K562 (cell line): ENCODE results near the gene SF3B3. TPM values are rescaled to one million over a fixed set of nuclear protein-coding genes. Genes with fewer than 3 reads are reported as not detected.

Experiments
- ATAC-seq: fragments of 200-7000 bp; cut with Tn5 transposase; 3 replicates; pipeline ENCODE4 v1.9.1; 2020; ENCODE audit warnings: moderate library complexity
- BruUV-seq: library from RNA; stranded (reverse); fragments of 400-500 nt; replicated peaks from 2 replicates; lab custom pipeline; 2021; lab: Mats Ljungman, UMichigan
- CTCF ChIA-PET: fragments of 300-600 bp; formaldehyde crosslinking; extraction: SDS; loops from one replicate; lab custom pipeline; 2021; ENCODE audit warnings: low intra/inter-chr PET ratio; lab: Yijun Ruan, JAX
- POLR2A ChIA-PET: fragments of 300-600, 350-650 bp; sonication (Branson Sonifier 250); formaldehyde crosslinking; extraction: SDS; loops from one replicate; lab custom pipeline; 2021; ENCODE audit warnings: antibody characterized with exemption, inconsistent platforms; lab: Yijun Ruan, JAX
- DNase-seq, 4 experiments: peaks; one replicate each; pipeline versions ENCODE4 v3.0.0 to v3.0.0-alpha.2; 2011 to 2018; ENCODE audit warnings: low spot score in 3 of 4, mixed read lengths in 3 of 4; ENCODE audit errors: extremely low read depth in 1 of 4
- FAIRE-seq: peaks from 2 replicates; lab custom pipeline; 2011; peaks lifted over from hg19 to GRCh38; lab: Jason Lieb, UNC
- H2AFZ ChIP-seq: 2 replicates; pipeline ENCODE4 v1.6.0; 2011; ENCODE audit warnings: low read depth, low read length, control low read depth, inconsistent platforms
- H3K27ac ChIP-seq: fragments of 200-600 bp; 3 replicates; pipeline ENCODE4 v1.8.0; 2011; ENCODE audit warnings: low read depth, mild to moderate bottlenecking, control low read depth, inconsistent platforms, low read length, moderate library complexity, mixed read lengths; ENCODE audit errors: extremely low read depth
- H3K27me3 ChIP-seq, 2 experiments: fragments of 300-600 bp in 1 of 2; 2 replicates in 1 of 2; 3 replicates in 1 of 2; pipeline versions ENCODE4 v1.6.0 to v1.8.0; 2011; ENCODE audit warnings: inconsistent platforms in 2 of 2, low read length in 2 of 2, mild to moderate bottlenecking in 1 of 2, mixed read lengths in 1 of 2, moderate library complexity in 1 of 2; ENCODE audit not compliant: control insufficient read depth in 2 of 2, insufficient read depth in 2 of 2
- H3K36me3 ChIP-seq: fragments of 300-600 bp; 3 replicates; pipeline ENCODE4 v1.8.0; 2011; ENCODE audit warnings: mild to moderate bottlenecking, low read length, inconsistent platforms; ENCODE audit not compliant: control insufficient read depth, insufficient read depth
- H3K4me1 ChIP-seq, 2 experiments: fragments of 200-600 bp in 1 of 2; replicated peaks in 1 of 2; 2 replicates in 1 of 2; 3 replicates in 1 of 2; pipeline versions ENCODE4 v1.5.1 to v1.8.0; 2011; ENCODE audit warnings: inconsistent platforms in 2 of 2, low read length in 2 of 2, mild to moderate bottlenecking in 1 of 2, mixed read lengths in 1 of 2, moderate library complexity in 1 of 2; ENCODE audit not compliant: control insufficient read depth in 2 of 2, insufficient read depth in 2 of 2
- H3K4me2 ChIP-seq: 2 replicates; pipeline ENCODE4 v1.6.1; 2011; ENCODE audit warnings: low read length, control low read depth, inconsistent platforms, mixed read lengths; ENCODE audit not compliant: insufficient read depth
- H3K4me3 ChIP-seq: fragments of 200-600 bp; sonication (generic), shearing (Covaris generic); 2 replicates; pipeline ENCODE4 v1.5.1; 2016; ENCODE audit warnings: control low read depth, inconsistent platforms
- H3K79me2 ChIP-seq: fragments of 200-600 bp; 3 replicates; pipeline ENCODE4 v1.8.0; 2011; ENCODE audit warnings: low read length, inconsistent platforms; ENCODE audit not compliant: control insufficient read depth, insufficient read depth
- H3K9ac ChIP-seq, 2 experiments: 2 replicates each; pipeline versions ENCODE4 v1.6.0 to v1.6.1; 2011; ENCODE audit warnings: low read depth in 2 of 2, low read length in 2 of 2, control low read depth in 1 of 2, inconsistent platforms in 1 of 2, mild to moderate bottlenecking in 1 of 2, mixed read lengths in 1 of 2; ENCODE audit not compliant: insufficient read depth in 1 of 2
- H3K9me1 ChIP-seq: one replicate; pipeline ENCODE4 v1.6.0; 2011; ENCODE audit warnings: inconsistent platforms, mild to moderate bottlenecking, low read length, moderate library complexity; ENCODE audit not compliant: control insufficient read depth, insufficient read depth
- H3K9me3 ChIP-seq: replicated peaks from 2 replicates; pipeline ENCODE4 v1.5.1; 2011; ENCODE audit warnings: low read depth, low read length, inconsistent platforms; ENCODE audit not compliant: control insufficient read depth, insufficient read depth
- H4K20me1 ChIP-seq: replicated peaks from 2 replicates; pipeline ENCODE4 v1.6.1; 2011; ENCODE audit warnings: low read length, inconsistent platforms, mixed read lengths; ENCODE audit not compliant: control insufficient read depth, insufficient read depth
- ADNP ChIP-seq: fragments of 200-800 bp; sonication (Bioruptor generic); IDR thresholded peaks from 2 replicates; pipeline ENCODE4 v1.6.1; 2016; ENCODE audit warnings: missing genetic modification characterization, missing compliant biosample characterization
- BCOR ChIP-seq: fragments of 450-650 bp; IDR thresholded peaks from 2 replicates; pipeline ENCODE4 v1.6.1; 2016
- BRCA1 ChIP-seq, 2 experiments: fragments of 450-650 bp in 1 of 2; sonication (generic) in 1 of 2; formaldehyde crosslinking in 1 of 2; IDR thresholded peaks; 2 replicates each; pipeline versions ENCODE4 v1.5.0 to v1.6.1; 2017 to 2020; ENCODE audit warnings: mild to moderate bottlenecking in 1 of 2, missing genetic modification reagents in 1 of 2
- CREB1 ChIP-seq, 2 experiments: sonication (generic) in 1 of 2; formaldehyde crosslinking in 1 of 2; IDR thresholded peaks; 2 replicates each; pipeline versions ENCODE4 v1.6.1 to v1.8.0; 2012 to 2022; ENCODE audit warnings: inconsistent platforms in 1 of 2, mild to moderate bottlenecking in 1 of 2, missing genetic modification reagents in 1 of 2, moderate library complexity in 1 of 2
- EHMT2 ChIP-seq: fragments of 450-650 bp; IDR thresholded peaks from 2 replicates; pipeline ENCODE4 v1.6.1; 2018; ENCODE audit warnings: antibody characterized with exemption
- ELF1 ChIP-seq: fragments of 200-800 bp; sonication (Bioruptor generic); IDR thresholded peaks from 2 replicates; pipeline ENCODE4 v1.6.1; 2016; ENCODE audit warnings: missing genetic modification characterization, missing compliant biosample characterization
- KDM1A ChIP-seq, 2 experiments: fragments of 450-650 bp; IDR thresholded peaks; 2 replicates each; pipeline ENCODE4 v1.6.1; 2016; ENCODE audit warnings: mild to moderate bottlenecking in 2 of 2
- KLF16 ChIP-seq: IDR thresholded peaks from 2 replicates; pipeline ENCODE4 v1.6.1; 2016; ENCODE audit warnings: antibody characterized with exemption
- OTX1 ChIP-seq: fragments of 450-650 bp; formaldehyde crosslinking; IDR thresholded peaks from 2 replicates; pipeline ENCODE4 v1.4.0; 2022; ENCODE audit warnings: mild to moderate bottlenecking
- RBM25 ChIP-seq: fragments of 200-400 bp; formaldehyde crosslinking; IDR thresholded peaks from 2 replicates; pipeline ENCODE4 v1.6.1; 2018; ENCODE audit warnings: low read length, low read depth, moderate library complexity; ENCODE audit not compliant: severe bottlenecking
- RCOR1 ChIP-seq, 2 experiments: IDR thresholded peaks; 2 replicates each; pipeline ENCODE4 v1.6.1; 2012; ENCODE audit warnings: low read depth in 2 of 2, low read length in 2 of 2, borderline replicate concordance in 1 of 2, improper control_type of control experiment in 1 of 2
- STAT5A ChIP-seq: IDR thresholded peaks from 2 replicates; pipeline ENCODE4 v1.6.1; 2012; ENCODE audit warnings: low read length, inconsistent platforms, borderline replicate concordance
- ZNF121 ChIP-seq: sonication (generic); formaldehyde crosslinking; conservative IDR thresholded peaks from 2 replicates; pipeline ENCODE4 v1.8.0; 2022; ENCODE audit warnings: missing genetic modification reagents
- ZNF23 ChIP-seq: fragments of 250-450 bp; sonication (Bioruptor Pico); IDR thresholded peaks from 2 replicates; pipeline ENCODE4 v1.4.0; 2020; ENCODE audit warnings: mild to moderate bottlenecking
- ZNF232 ChIP-seq: sonication (generic); formaldehyde crosslinking; IDR thresholded peaks from 2 replicates; pipeline ENCODE4 v1.8.0; 2022; ENCODE audit warnings: mild to moderate bottlenecking, missing genetic modification reagents
- WGBS: fragments of 100-300 bp; shearing (Covaris generic); methylation state at CpG from one replicate; pipeline ENCODE4 v1.1.6; 2016; ENCODE audit warnings: low coverage, mixed read lengths; ENCODE audit not compliant: insufficient coverage; ENCODE audit errors: missing lambda C conversion rate; 5-methylcytosine and 5-hydroxymethylcytosine counted together
- in situ Hi-C: fragments of 300-500 bp; cut with MboI; formaldehyde crosslinking; loops from 4 replicates; pipeline ENCODE4 v1.15.0; 2018; ENCODE audit warnings: inconsistent platforms, mixed read lengths
- intact Hi-C: fragments of 100-400 bp; cut with micrococcal nuclease; formaldehyde crosslinking; loops from 2 replicates; pipeline ENCODE4 v1.14.2; 2022
- polyA plus RNA-seq, 8 experiments: library from polyadenylated mRNA; depleted of rRNA in 4 of 8; stranded (reverse) in 5 of 8; unstranded in 3 of 8; fragments of >200 nt; fragmentation: Nextera tagmentation in 2 of 8; fragmentation: Illumina TruSeq in 1 of 8; extraction: Ambion mirVana in 2 of 8; extraction: Trizol in 1 of 8; gene quantifications; 2 replicates each; pipeline versions ENCODE4 v1.2.1 to v1.2.3, GENCODE V29; 2011 to 2014; ENCODE audit warnings: inconsistent platforms in 1 of 8, missing spikeins in 1 of 8
- total RNA-seq, 7 experiments: library from RNA; depleted of rRNA in 6 of 7; stranded (reverse); fragments of >200 nt in 6 of 7; fragmentation: Illumina TruSeq in 2 of 7; extraction: Trizol in 2 of 7; gene quantifications; 2 replicates each; pipeline versions ENCODE4 v1.2.1 to v1.2.3, GENCODE V29; 2011 to 2021; ENCODE audit warnings: low replicate concordance in 1 of 7

Gene SF3B3
- total and polyA plus RNA-seq, 9 of the 15 experiments (the other 6 are each of a cell fraction or from before 2014, with no cell fraction given): 98.9 to 546 (median 221) TPM

DNA sequence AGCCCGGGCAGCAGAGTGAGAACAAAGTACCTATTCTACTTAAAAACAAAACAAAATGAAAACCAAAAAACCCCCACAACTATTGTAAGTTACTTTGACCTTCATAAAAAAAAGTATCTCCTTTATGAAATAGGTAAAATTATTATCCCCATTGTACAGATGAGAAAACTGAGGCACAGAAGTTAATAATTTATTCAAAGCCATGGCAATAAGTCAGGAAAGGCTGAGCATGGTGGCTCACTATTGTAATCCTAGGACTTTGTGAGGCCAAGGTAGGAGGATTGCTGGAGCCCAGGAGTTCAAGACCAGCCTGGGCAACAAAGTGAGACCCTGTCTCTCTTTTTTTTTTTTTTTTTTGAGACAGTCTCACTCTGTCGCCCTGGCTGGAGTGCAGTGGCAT lies 38.7 kb upstream of the SF3B3 start:
- no peaks in the 10 kb centered on the region; a peak in 1 of 5 replicates for H3K4me1 ChIP-seq
- no peak overlapping the region for H3K4me2 ChIP-seq
- no peak for ATAC-seq
- peaks cover 3% of the 10 kb centered on the region for H3K9me1 ChIP-seq
- no peak for DNase-seq
- no TSS peak for BruUV-seq
- peaks cover 52% of the 10 kb centered on the region; the same call in 2 of the 3 replicates for H3K36me3 ChIP-seq
- no peaks in the 10 kb centered on the region for H3K27me3 ChIP-seq
- CTCF ChIA-PET: no interaction called here
- no peak for FAIRE-seq
- H4K20me1 ChIP-seq: no peaks in the 10 kb centered on the region; the same call in 1 of the 2 replicates
- TF ChIP-seq RCOR1 (IDR thresholded peaks at IDR 0.05; ENCODE audit: borderline replicate concordance in 1 of 2, low read depth in 2 of 2, low read length in 2 of 2) (0 out of 4 replicates have a peak, but pooled peaks of 1 of the 2 experiments have one; percentile 13), CREB1 (IDR thresholded peaks at IDR 0.05) (no peak), CREB1 (CRISPR knock-in tag; IDR thresholded peaks at IDR 0.05) (no peak), KLF16 (no peak), OTX1 (no peak), ELF1 (tag) (no peak), ZNF121 (CRISPR knock-in tag) (peak; percentile 46; the same call in 1 of the 2 replicates), ZNF232 (no peak), BRCA1 (IDR thresholded peaks at IDR 0.05) (no peak), BRCA1 (CRISPR knock-in tag; IDR thresholded peaks at IDR 0.05) (no peak), STAT5A (no peak), ZNF23 (no peak), RBM25 (peak; percentile 79), EHMT2 (no peak), BCOR (peak; percentile 75), ADNP (tag) (peak; percentile 77; the same call in 1 of the 2 replicates), KDM1A (IDR thresholded peaks at IDR 0.05) (peak; percentile 66 to 73; a peak in 3 of 4 replicates)
- TF ChIP-seq, all 486 proteins: peak for 6
- H3K27ac ChIP-seq: no peak overlapping the region
- H3K79me2 ChIP-seq: no peaks in the 10 kb centered on the region
- H3K4me3 ChIP-seq: no peak overlapping the region
- H2AFZ ChIP-seq: no peak overlapping the region
- H3K9me3 ChIP-seq: no peaks in the 10 kb centered on the region
- WGBS: 90% methylated on average over 1 of the region's 2 CpGs
- intact Hi-C loops (no loop called here), in situ Hi-C loops (no loop called here)
- H3K9ac ChIP-seq: no peak overlapping the region
- POLR2A ChIA-PET: no interaction called here
